ENCODE results near the gene SPON2.

SPON2 gene

DNA sequence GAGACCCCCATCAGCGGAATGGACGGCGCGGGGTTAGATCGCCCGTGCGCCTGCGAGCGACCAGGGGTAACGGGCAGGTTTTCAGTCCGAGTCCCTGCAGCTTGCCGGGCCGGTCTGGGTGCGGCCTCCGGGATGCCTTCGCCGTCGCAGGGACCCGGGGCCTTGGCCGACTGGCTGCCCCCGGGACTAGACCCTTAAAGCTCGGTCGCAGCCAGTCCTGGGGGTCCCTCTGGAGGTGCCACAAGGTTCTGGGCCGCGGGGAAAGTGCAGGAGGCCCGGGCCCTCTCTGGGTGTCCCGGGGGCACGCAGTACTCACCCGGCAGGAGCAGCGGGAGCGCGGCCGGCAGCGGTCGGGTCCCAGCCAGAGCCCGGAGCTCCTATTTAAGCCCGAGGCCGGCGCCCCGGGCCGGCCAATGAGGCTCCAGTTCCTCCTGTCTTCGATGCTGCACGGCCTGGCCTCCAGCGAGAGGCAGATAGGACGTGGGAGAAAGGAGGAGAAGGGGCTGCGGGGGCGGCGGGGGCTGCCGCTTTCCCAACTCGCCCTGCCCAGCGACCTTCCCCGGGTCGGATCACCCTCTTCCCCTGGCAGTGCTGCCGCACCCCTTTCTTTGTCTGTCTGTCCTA is at the start of gene SPON2:
SPON2 (minus strand) TSS at position 356 of the 624 bp plus-strand sequence.
- DNase-seq = no peak

- no peak for DNase-seq
Observed at GRCh38 chr4:1221155-1221870, 48.9 kb upstream of the SPON2 start.

DNA sequence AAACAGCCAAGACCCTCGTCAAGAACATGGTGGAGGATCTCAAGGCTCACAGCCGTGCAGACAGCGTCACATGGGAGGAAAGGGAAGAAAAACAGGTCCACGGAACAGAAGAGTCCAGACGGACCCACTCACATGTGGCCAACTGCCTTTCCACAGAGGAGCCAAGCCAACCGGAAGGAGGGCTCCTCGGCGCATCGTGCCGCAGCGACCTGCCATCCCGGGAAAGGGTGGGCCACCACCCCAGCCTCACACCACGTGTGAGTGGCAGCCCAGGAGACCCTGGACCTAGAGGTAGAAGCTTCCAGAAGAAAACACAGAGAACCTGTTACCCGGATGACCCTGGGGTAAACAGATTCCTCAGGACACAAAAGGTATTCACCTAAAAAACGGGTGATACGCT is 48.2 kb upstream of the SPON2 start:
- no peak for DNase-seq

DNA sequence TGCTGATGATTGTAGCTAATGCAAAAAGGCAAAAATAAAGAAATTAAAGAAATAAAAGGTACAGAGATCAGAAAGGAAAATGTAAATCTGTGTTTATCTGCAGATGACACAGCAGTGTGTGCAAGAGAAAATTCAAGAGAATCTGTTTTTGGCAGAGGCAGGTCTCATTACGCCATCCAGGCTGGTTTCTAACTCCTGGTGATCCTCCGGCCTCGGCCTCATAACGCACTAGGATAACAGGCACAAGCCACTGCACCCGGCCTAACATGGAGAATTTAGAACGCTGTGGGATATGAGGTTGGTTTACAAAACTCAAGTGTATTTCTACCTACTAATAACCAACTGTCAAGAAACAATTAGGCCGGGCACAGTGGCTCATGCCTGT is 47.2 kb upstream of the SPON2 start:
- no peak for DNase-seq

DNA sequence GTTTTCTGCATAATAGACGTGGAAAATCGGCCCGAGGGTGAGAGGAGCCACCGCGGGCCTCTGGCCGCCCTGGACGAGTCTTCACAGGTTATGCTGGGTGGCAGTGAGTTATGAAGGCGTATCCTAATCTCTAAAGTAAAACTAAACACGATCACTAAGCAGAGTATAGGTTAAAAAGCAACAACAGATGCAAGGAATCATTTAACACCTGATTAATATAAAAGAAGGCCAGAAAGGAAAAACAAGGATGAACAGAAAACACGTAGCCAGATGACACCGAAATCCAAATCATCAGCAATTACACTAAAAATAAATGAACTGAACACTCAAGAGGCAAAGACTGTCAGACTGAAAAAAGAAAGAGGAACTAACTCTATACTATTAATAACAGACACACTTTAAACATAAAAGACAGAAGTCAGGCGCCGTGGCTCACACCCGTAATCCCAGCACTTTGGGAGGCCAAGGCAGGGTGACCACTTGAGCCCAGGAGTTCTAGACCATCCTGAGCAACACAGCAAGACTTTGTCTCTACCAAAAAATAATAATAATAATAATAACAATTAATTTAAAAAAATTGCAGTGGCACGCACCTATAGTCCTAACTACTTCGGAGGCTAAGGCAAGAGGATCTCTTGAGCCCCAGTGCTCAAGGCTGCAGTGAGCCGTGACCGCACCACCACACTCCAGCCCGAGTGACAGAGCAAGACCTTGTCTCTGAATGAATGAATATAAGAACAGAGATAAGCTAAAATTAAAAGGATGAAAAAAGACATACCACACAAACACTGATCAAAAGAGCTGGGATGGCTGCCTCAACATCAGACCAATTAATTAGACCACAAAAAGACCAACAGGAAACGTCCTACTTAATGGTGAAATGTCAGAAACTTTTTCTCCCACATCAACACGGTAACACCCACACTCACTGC is 46.5 kb upstream of the SPON2 start:
- no peak for DNase-seq

- no peak for DNase-seq
Observed at GRCh38 chr4:1217366-1217765, 45.0 kb upstream of the SPON2 start.

DNA sequence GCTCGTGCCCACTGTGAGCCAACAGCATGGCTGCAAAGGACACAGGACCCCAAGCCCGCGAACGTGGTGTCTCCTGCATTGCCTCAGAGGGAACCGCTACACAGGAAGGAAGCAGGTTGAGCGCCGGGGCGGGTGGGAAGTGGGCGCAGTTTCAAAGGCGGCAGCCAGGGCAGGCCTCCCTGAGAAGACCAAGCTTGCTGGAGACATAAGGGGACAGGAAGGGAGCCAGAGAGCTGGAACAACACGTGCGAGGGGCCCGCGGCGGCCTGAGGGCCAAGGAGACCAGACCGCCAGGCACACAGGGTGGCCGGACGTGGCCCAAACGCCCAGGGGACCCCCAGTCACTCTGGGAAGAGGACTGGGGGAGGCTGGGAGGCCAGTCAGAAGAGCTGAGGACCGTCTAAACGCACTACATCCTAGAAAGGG is 44.5 kb upstream of the SPON2 start:
- DNase-seq = no peak

GRCh38 chr4:1216076-1216614 is 43.8 kb upstream of the SPON2 start:
- no peak for DNase-seq

- DNase-seq = no peak
Observed at GRCh38 chr4:1215141-1216075, 43.0 kb upstream of the SPON2 start.

DNA sequence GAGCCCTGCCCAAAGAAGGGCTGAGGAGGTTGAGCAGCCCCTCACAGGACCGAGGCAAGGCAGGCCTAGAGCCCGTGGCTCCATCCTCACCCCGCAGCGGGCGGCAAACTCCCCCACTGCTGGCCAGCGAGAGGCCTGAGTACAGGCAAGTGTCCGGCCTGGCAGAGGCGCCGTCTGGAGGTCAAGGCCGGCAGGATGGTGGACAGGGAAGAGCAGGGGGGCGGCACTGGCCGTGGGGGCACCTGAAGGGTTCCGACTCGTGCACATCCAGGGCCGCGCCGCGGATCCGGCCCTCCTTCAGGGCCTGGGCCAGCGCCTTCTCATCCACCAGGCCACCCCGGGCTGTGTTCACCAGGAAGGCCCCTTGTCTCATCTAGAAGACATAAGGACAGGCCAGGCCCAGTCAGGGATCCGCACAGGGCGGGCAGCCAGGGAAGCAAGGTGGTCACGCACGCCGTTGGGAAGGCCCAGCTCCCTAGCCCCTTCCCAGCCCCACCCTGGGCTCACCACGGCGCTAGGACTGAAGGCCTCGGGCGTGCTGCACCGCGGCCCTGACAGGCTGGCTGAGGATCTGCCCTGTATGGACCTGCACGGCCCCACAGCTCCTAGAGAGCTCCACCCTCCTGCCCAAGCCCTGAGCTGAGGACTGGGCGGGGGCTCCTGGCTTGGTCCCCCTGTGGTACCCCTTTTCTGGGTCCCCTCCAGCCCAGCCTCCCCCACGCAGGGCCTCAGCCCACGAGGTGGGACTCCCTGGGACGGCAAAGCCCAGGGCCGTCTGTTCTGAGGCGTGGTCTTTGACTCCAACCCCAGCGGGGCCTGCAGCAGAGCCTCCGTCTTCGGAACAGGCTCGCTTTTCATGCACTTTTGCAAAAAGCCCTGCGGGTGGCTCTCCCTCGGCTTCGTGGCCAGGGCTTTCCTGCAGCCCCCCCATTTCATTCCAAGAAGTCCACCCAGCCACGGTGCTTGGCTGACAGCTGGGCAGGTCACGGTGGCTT is 42.0 kb upstream of the SPON2 start:
- no peak for DNase-seq

- no peak for DNase-seq
Observed at GRCh38 chr4:1213336-1213995, 41.1 kb upstream of the SPON2 start.

GRCh38 chr4:1212546-1213335 is 40.4 kb upstream of the SPON2 start:
- no peak for DNase-seq

GRCh38 chr4:1211891-1212545 is 39.6 kb upstream of the SPON2 start:
- DNase-seq = no peak

- no peak for DNase-seq
Observed at GRCh38 chr4:1211371-1211770, 39.0 kb upstream of the SPON2 start.

- no peak for DNase-seq
Observed at GRCh38 chr4:1210971-1211370, 38.6 kb upstream of the SPON2 start.

GRCh38 chr4:1210241-1210841 is 38.0 kb upstream of the SPON2 start:
- no peak for DNase-seq

- DNase-seq = no peak
Observed at GRCh38 chr4:1209821-1210220, 37.4 kb upstream of the SPON2 start.

- DNase-seq = peak; percentile 86
Observed at GRCh38 chr4:1208970-1209704, 36.8 kb upstream of the SPON2 start.
